GM18511 (cell line): ENCODE measurements around the gene EGLN3.
"Not testable (repeated sequence)": the region's sequence is repeated elsewhere in the genome, so short reads cannot be mapped to it uniquely, and the experiment has no call there.

Experiments used
- ATAC-seq: cut with Tn5 transposase; IDR thresholded peaks from one replicate; pipeline ENCODE4 v1.9.1; 2021; ENCODE audit warnings: mild to moderate bottlenecking, moderate library complexity; ENCODE audit not compliant: unreplicated experiment

EGLN3 gene

DNA sequence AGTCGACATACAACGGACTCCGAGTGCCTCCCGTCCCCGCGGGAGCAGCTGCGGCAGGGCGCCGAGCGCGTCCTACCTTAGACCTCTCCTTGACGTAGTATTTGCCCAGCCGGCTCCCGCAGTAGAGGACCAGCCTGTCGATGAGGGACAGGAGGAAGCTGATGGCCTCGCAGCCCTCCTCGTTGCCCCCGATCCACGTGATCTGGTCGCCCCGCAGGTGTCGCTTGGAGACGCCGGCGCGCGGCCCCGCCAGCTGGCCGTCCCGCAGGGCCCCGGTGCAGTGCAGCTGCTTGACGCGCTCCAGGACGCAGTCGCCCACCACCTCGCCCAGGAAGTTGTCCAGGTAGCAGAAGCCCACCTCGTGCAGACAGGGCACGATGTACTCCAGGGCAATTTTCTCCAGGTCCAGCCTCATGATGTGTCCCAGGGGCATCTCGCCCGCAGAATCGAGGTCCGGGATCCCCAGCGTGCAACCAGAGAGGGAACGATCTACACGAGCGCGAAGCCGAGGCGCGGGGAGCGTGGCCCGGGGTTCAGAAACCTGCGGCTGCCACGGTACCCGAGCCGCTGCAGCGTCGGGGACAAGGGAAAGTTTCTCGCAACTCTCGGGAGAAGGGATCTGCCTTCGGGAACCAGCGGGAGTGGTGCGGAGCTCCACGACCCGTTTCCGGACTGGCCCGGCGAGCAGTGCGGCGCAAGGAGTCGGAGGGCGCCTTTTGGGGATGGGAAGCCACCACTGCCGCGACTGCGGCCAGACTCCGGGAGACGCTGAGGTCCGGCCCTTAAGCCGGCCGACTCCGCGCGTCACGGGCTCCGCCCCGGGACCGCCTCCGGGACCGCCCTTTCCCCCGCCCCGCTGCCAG, at the start of gene EGLN3:
TSS of gene EGLN3 (minus strand) at position 755 of the 863 bp plus-strand sequence. CDS start at position 433, 322 bp downstream.
- peak; percentile 81 for ATAC-seq

- ATAC-seq, result no peak
These were observed 49.5 kb upstream of the EGLN3 start for GRCh38 chr14:34000396-34000795.

DNA sequence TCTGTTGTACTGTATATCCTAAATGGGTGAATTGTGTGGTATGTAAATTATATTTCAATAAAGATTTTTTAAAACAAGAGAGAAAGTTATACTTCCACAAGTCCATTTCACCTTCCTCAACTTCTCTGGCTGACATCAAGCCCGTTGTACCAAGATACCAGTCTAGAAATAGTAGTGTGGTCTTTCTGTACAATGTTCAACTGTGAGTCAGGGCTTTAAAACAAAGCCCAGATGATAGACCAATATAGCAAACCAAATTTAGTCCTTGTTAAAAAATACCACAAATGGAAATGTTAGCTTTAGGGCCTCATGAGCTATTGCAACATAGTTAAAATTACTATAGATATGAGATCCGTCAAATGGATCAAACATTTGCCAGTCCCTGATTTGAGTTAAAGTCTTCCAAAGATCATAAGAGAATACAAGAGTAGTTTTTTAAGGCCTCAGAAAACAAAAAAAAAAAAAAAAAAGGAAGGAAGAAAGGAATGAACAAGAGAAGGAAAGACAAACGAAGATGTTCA, 49.0 kb upstream of the EGLN3 start:
- ATAC-seq, result no peak

GRCh38 chr14:33997611-33998010, 46.7 kb upstream of the EGLN3 start:
- no peak for ATAC-seq

GRCh38 chr14:33996462-33996861, 45.6 kb upstream of the EGLN3 start:
- no peak for ATAC-seq

- no peak for ATAC-seq
These were observed 42.4 kb upstream of the EGLN3 start for GRCh38 chr14:33993246-33993645.

DNA sequence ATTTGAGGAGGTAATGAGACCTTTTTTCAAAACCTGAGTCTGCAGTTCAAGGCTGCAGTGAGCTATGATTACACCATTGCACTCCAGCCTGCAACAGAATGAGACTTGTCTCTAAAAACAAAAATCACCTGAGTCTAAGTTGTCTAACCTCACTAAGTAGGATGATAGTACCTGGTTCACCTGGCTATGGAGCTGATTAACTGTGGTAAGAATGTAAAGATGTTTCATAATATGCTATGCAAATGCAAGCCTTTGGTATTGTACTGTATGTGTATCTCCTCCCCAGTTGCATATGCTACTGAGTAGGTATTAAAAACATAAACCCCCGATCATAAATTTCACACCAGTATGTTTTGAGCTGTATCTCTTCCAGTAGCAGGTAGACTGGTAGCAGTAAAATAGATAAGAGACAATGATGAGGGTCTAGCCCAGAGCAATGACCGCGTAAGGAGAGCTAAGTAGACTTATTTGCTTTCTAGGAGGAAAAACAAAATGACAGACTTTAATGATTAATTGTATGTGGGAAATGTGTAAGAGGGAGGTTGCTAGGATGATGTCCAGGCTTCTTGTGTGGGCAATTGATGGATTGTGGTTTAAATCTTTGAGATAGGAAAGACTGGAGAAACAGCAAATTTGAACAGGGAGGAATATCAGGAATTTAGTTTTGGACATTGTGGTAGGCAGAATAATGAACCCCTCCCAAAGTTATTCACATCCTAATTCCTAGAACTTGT, 41.6 kb upstream of the EGLN3 start:
- ATAC-seq, result no peak

DNA sequence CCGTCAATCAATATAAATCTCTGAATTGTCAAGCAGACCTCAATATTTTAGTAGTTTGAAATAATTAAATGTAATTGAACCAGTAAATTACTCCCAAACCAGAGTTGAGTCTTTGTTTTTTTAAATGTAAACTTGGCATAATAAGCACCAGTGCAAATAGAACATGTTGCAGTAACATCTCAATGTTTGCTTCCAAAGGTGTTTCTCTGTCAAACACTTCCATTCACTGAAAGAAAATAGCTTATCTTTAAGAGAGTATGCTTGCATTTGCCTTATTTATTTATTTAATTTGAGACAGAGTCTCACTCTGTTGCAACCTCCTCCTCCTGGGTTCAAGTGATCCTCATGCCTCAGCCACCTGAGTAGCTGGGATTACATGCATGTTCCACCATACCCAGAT, 39.9 kb upstream of the EGLN3 start:
- ATAC-seq, result no peak

DNA sequence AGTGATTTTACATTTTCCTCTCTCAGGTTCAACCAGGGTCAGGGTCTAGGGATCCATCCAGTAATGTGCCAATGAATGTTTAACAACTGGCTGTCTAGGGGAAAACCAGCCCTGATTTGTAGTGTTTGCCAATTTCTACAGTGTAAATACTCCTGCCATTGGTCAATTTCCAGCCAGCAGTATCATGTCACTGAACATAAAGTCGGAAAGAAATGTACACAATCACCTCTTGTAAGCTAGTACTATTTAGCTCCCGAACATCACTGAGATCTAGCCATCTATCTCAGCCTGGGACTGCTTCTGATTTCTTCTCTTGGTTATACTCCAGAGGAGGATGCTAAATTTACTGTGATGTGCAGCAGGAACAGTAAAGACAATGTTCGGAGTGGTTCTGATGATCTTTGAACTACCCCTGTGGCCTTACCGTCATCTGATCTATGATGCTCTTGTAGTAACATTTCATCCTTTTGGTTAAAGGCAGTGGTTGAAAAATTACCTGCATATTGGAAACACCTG, 36.7 kb upstream of the EGLN3 start:
- no peak for ATAC-seq

GRCh38 chr14:33986804-33987203, 35.9 kb upstream of the EGLN3 start:
- ATAC-seq, result no peak

- ATAC-seq, result no peak
These were observed 34.4 kb upstream of the EGLN3 start for GRCh38 chr14:33985242-33985641.

- peak; percentile 80 for ATAC-seq
These were observed 28.9 kb upstream of the EGLN3 start for GRCh38 chr14:33979613-33980276.

DNA sequence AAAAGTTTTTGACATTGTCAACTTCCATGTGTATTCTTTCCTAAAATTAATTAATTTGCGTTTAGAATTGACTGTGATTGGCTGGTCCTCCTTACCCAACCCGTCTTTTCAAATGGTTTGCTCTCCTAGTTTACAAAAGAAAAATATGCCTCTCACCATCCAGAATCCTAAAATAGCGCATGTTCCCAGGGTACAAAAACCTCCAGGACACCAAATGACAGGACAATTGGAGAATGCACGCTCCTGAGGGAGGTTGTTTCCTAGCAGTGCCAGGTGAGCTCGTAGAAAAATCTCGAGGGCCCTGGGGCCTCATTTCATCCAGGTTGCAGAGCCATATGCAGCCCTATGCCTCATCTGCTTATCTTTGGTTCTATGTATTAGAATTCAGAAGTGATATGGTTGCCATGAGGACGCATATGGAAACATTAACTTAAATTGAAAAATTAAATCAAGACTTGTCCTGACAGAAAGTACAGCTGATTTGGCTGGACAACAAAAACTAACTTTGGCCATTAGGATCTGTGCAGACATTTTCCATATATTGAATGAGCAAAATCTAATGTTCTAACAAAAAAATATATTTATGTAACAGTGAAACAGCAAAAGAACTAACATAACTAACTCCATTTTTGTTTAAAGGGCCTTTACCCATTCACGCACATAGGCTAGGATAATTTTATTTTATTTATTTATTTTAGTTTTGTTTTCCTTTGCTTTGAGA, 28.2 kb upstream of the EGLN3 start:
- no peak for ATAC-seq

DNA sequence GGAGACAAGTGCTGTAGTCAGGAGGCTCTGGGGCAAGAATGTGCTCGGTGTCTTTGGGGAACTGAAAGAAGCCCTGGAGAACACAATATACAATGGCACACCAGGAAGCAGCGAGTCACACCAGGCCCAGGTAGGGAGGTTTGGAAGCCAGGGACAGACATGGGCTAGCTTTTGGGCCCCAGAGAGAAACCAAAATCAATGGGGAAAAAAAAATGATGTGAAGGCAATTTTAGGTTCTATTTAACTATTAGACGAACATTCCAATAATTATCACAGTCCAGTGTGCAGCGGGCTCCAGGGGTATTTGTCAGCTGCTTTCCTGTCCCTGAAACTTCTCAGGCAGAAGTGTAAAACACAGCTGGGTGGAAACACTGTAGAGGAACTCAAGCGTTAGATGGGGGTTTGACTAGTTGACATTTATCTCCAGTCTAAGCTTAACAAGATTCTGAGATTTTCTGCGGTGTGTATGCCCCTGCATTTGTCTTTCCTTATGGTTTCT, 21.8 kb upstream of the EGLN3 start:
- peak; percentile 93 for ATAC-seq

DNA sequence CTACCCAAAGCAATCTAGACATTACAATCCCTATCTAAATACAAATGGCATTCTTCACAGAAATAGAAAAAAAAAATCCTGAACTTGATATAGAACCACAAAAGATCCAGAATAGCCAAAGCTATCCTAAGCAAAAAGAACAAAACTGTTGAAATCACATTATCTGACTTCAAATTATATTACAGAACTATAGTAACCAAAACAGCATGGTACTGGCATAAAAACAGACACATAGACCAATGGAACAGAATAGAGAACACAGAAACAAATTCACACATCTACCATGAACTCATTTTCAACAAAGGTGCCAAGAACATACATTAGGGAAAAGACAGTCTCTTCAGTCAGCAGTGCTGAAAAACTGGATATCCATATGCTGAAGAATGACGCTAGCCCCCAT, 19.0 kb upstream of the EGLN3 start:
- not testable (repeated sequence) for ATAC-seq

GRCh38 chr14:33968722-33969121, 17.8 kb upstream of the EGLN3 start:
- no peak for ATAC-seq

DNA sequence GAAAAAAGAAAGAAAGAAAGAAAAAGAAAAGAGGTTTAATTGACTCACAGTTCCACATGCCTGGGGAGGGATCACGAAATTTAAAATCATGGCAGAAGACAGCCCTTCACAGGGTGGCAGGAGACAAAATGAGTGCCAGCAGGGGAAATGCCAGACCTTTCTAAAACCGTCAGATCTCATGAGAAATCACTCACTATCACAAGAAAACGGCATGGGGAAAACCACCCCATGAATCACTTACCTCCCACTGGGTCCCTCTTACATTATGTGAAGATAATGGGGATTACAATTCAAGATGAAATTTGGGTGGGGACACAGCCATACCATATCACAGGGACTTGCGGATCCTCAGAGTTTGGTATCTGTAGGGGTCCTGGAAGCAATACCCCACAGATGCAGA, 16.3 kb upstream of the EGLN3 start:
- ATAC-seq, result no peak

DNA sequence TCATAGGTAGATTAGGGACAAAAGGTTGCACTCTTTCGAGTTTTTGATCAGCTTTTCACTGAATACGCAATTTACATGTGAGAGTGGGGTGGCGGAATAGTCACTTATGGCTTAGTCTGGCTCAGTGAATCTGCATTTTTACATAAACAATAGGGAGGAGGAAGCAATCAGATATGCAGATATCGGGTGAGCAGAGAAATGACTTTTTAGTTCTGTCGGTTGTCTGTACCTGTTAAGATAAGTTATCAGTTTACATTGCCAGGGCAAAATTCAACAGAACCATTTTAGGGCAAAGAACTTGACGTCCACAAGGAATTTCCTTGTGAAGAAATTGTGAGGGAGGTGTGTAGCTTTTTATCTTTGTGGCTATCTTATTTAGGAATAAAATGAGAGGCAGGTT, 15.4 kb upstream of the EGLN3 start:
- ATAC-seq, result no peak

GRCh38 chr14:33964599-33965317, 13.9 kb upstream of the EGLN3 start:
- ATAC-seq, result no peak

DNA sequence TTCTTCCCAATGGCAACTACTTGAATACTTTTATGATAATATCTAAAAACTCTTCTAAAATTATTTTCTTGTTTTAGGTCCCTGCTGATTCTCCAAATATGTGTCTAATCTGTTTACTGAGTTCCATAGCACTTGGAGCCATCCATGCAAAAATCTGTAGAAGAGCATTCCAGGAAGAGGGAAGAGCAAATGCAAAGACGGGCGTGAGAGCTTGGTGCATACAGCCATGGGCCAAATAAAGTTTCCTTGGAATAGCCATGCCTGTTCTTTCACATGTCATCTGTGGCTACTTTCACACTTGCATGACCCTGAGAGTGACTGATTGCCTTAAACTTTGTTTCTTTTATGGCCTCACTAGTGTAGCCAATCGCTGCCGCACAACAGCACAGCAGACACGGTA, 13.0 kb upstream of the EGLN3 start:
- ATAC-seq, result no peak
